A673 (cell line): Measurements from ENCODE around the gene HBG1. TPM values are rescaled to one million over a fixed set of nuclear protein-coding genes. Genes with fewer than 3 reads are reported as not detected.

Source experiments
- BruUV-seq: library from RNA; stranded (reverse); fragments of 400-500 nt; replicated peaks from 2 replicates; lab custom pipeline; 2021; lab: Mats Ljungman, UMichigan
- CTCF ChIA-PET: fragments of 300-600 bp; sonication (Branson Sonifier 250); formaldehyde crosslinking; loops from one replicate; lab custom pipeline; 2022; ENCODE audit warnings: antibody characterized with exemption; lab: Charles Lee
- POLR2A ChIA-PET: fragments of 300-600 bp; sonication (Branson Sonifier 250); formaldehyde crosslinking; loops from one replicate; lab custom pipeline; 2022; ENCODE audit warnings: antibody characterized with exemption; ENCODE audit not compliant: low non-redundant PET; lab: Charles Lee
- DNase-seq: peaks from one replicate; pipeline ENCODE4 v3.0.0-alpha.2; 2015; ENCODE audit warnings: low spot score
- H3K27ac ChIP-seq: fragments of 200-600 bp; sonication (generic); 2 replicates; pipeline ENCODE4 v1.5.1; 2016; ENCODE audit warnings: mixed run types, low read depth, mild to moderate bottlenecking, mixed read lengths, antibody characterized with exemption, low read length; ENCODE audit not compliant: poor library complexity, severe bottlenecking
- H3K27me3 ChIP-seq: fragments of 200-600 bp; sonication (generic); replicated peaks from 2 replicates; pipeline ENCODE4 v1.6.1; 2017; ENCODE audit warnings: mixed run types, low read depth, mild to moderate bottlenecking, mixed read lengths, antibody characterized with exemption, low read length; ENCODE audit not compliant: insufficient read depth, poor library complexity
- H3K36me3 ChIP-seq: fragments of 200-600 bp; sonication (generic); 2 replicates; pipeline ENCODE4 v1.6.1; 2016; ENCODE audit warnings: mixed run types, mild to moderate bottlenecking, mixed read lengths, antibody characterized with exemption, low read length; ENCODE audit not compliant: insufficient read depth, poor library complexity, severe bottlenecking
- H3K4me1 ChIP-seq: fragments of 200-600 bp; sonication (generic); 2 replicates; pipeline ENCODE4 v1.6.1; 2017; ENCODE audit warnings: mixed run types, mild to moderate bottlenecking, mixed read lengths, antibody characterized with exemption, low read length; ENCODE audit not compliant: insufficient read depth, poor library complexity, severe bottlenecking
- H3K4me3 ChIP-seq: fragments of 200-600 bp; sonication (generic); 2 replicates; pipeline ENCODE4 v1.5.1; 2016; ENCODE audit warnings: low read depth, mixed run types, mild to moderate bottlenecking, mixed read lengths, low read length; ENCODE audit not compliant: poor library complexity, severe bottlenecking
- H3K9me3 ChIP-seq: fragments of 200-600 bp; sonication (generic); 2 replicates; pipeline ENCODE4 v1.6.1; 2016; ENCODE audit warnings: mixed run types, low read depth, mild to moderate bottlenecking, mixed read lengths, antibody characterized with exemption, low read length; ENCODE audit not compliant: poor library complexity, severe bottlenecking
- CTCF ChIP-seq: fragments of 300-800, 200-600 bp; sonication (generic); conservative IDR thresholded peaks from 2 replicates; pipeline ENCODE4 v1.5.1; 2017; ENCODE audit warnings: low read depth, mild to moderate bottlenecking, antibody characterized with exemption, low read length, moderate library complexity, mixed read lengths
- EZH2 ChIP-seq: fragments of 200-600 bp; sonication (generic); IDR thresholded peaks from 2 replicates; pipeline ENCODE4 v1.6.1; 2017; ENCODE audit warnings: borderline replicate concordance, low read depth, mild to moderate bottlenecking, mixed read lengths, antibody characterized with exemption, low read length; ENCODE audit not compliant: poor library complexity, severe bottlenecking
- intact Hi-C: fragments of 100-400 bp; cut with micrococcal nuclease; formaldehyde crosslinking; loops from one replicate; pipeline ENCODE4 v1.10.0; 2022; ENCODE audit not compliant: unreplicated experiment
- total RNA-seq: library from RNA; stranded (reverse); gene quantifications from 2 replicates; pipeline ENCODE4 v1.2.3, GENCODE V29; 2021

HBG1 gene
- total RNA-seq, 1 experiment from 2014 or later: not detected

- ChIA-PET CTCF (no interaction called here), POLR2A (no interaction called here)
- no peaks in the 10 kb centered on the region for H3K4me1 ChIP-seq
- intact Hi-C loops: no loop called here
- no peak for DNase-seq
- BruUV-seq: no TSS peak
- TF ChIP-seq EZH2 (no peak), CTCF (no peak)
- H3K27me3 ChIP-seq: no peaks in the 10 kb centered on the region
- no peaks in the 10 kb centered on the region for H3K9me3 ChIP-seq
- H3K36me3 ChIP-seq: no peaks in the 10 kb centered on the region
- no peak overlapping the region for H3K4me3 ChIP-seq
- no peak overlapping the region for H3K27ac ChIP-seq
These were observed 35.0 kb upstream of the HBG1 start for GRCh38 chr11:5284637-5285036.

- H3K9me3 ChIP-seq: no peaks in the 10 kb centered on the region
- H3K36me3 ChIP-seq: no peaks in the 10 kb centered on the region
- no peak overlapping the region for H3K4me3 ChIP-seq
- no peaks in the 10 kb centered on the region for H3K27me3 ChIP-seq
- intact Hi-C loops: no loop called here
- no peaks in the 10 kb centered on the region for H3K4me1 ChIP-seq
- ChIA-PET CTCF (no interaction called here), POLR2A (no interaction called here)
- TF ChIP-seq EZH2 (no peak), CTCF (no peak)
- no peak for DNase-seq
- BruUV-seq: no TSS peak
- H3K27ac ChIP-seq: no peak overlapping the region
These were observed 34.2 kb upstream of the HBG1 start for GRCh38 chr11:5283882-5284281.

GRCh38 chr11:5283086-5283485 is 33.4 kb upstream of the HBG1 start:
- ChIA-PET CTCF (no interaction called here), POLR2A (no interaction called here)
- DNase-seq: no peak
- no peak for TF ChIP-seq CTCF
- no peak for TF ChIP-seq EZH2
- intact Hi-C loops: no loop called here
- H3K27ac ChIP-seq: no peak overlapping the region
- no peaks in the 10 kb centered on the region for H3K36me3 ChIP-seq
- H3K27me3 ChIP-seq: no peaks in the 10 kb centered on the region
- no TSS peak for BruUV-seq
- H3K9me3 ChIP-seq: no peaks in the 10 kb centered on the region
- no peak overlapping the region for H3K4me3 ChIP-seq
- H3K4me1 ChIP-seq: no peaks in the 10 kb centered on the region
